B cell (primary cell): ENCODE measurements around the gene HTT.

ENCODE experiments used
- CTCF ChIP-seq: fragments of 200-600 bp; IDR thresholded peaks from one replicate; pipeline ENCODE4 v1.8.0; 2022; ENCODE audit warnings: antibody characterized with exemption, mild to moderate bottlenecking
- EZH2 ChIP-seq: IDR thresholded peaks from 2 replicates; pipeline ENCODE4 v1.6.1; 2012; ENCODE audit warnings: borderline replicate concordance, low read depth, mild to moderate bottlenecking, moderate library complexity, low read length; ENCODE audit not compliant: insufficient read depth, poor library complexity, severe bottlenecking

- TF ChIP-seq CTCF: peak; percentile 12
- TF ChIP-seq EZH2: no peak
Observed at GRCh38 chr4:3044870-3045819, 29.3 kb upstream of the HTT start.
